GM12878 (cell line): ENCODE measurements around the gene AFMID. TPM values are rescaled to one million over a fixed set of nuclear protein-coding genes. Genes with fewer than 3 reads are reported as not detected.

Source experiments
- ATF7 ChIP-seq: fragments of 450-650 bp; IDR thresholded peaks from 2 replicates; pipeline ENCODE4 v1.6.1; 2016; ENCODE audit warnings: low read depth, mild to moderate bottlenecking
- CBFB ChIP-seq: IDR thresholded peaks from 2 replicates; pipeline ENCODE4 v1.6.1; 2016; ENCODE audit warnings: antibody characterized with exemption, low read depth
- CHD2 ChIP-seq: IDR thresholded peaks from 2 replicates; pipeline ENCODE4 v1.6.1; 2011; ENCODE audit warnings: low read depth, low read length, improper control_type of control experiment, borderline replicate concordance
- FOXM1 ChIP-seq: IDR thresholded peaks from 2 replicates; pipeline ENCODE4 v1.6.1; 2012; ENCODE audit warnings: low read depth, mild to moderate bottlenecking, inconsistent platforms, low read length, moderate library complexity
- GABPA ChIP-seq: IDR thresholded peaks from 2 replicates; pipeline ENCODE4 v1.6.1; 2014; ENCODE audit warnings: antibody characterized with exemption, low read depth, mild to moderate bottlenecking, inconsistent platforms
- IKZF2 ChIP-seq, 2 experiments: fragments of 450-650 bp; IDR thresholded peaks; 2 replicates each; pipeline ENCODE4 v1.6.1; 2017; ENCODE audit warnings: mild to moderate bottlenecking in 2 of 2, moderate library complexity in 2 of 2
- POU2F2 ChIP-seq: IDR thresholded peaks from 3 replicates; pipeline ENCODE4 v1.6.1; 2011; ENCODE audit warnings: low read depth, mild to moderate bottlenecking, low read length, borderline replicate concordance
- RB1 ChIP-seq: fragments of 450-650 bp; formaldehyde crosslinking; IDR thresholded peaks from 2 replicates; pipeline ENCODE4 v1.6.1; 2017; ENCODE audit warnings: mild to moderate bottlenecking, borderline replicate concordance
- RELA ChIP-seq: fragments of 450-650 bp; IDR thresholded peaks from 2 replicates; pipeline ENCODE4 v1.8.0; 2014; ENCODE audit warnings: borderline replicate concordance; ENCODE audit not compliant: partially characterized antibody
- RFX5 ChIP-seq: IDR thresholded peaks from 2 replicates; pipeline ENCODE4 v1.6.1; 2011; ENCODE audit warnings: low read depth, low read length, improper control_type of control experiment
- SUZ12 ChIP-seq: fragments of 200-600 bp; sonication (generic); IDR thresholded peaks from one replicate; pipeline ENCODE4 v1.6.1; 2018; ENCODE audit warnings: antibody characterized with exemption, mild to moderate bottlenecking; ENCODE audit not compliant: unreplicated experiment
- polyA plus RNA-seq, 11 experiments: library from polyadenylated mRNA; depleted of rRNA in 4 of 11; unstranded in 6 of 11; stranded (reverse) in 5 of 11; fragments of >200 nt; fragmentation: Nextera tagmentation in 4 of 11; fragmentation: Illumina TruSeq in 1 of 11; extraction: Ambion mirVana in 4 of 11; extraction: Trizol in 1 of 11; gene quantifications; 1 replicate in 1 of 11; 2 replicates in 10 of 11; pipeline versions ENCODE4 v1.2.1 to v1.2.3, GENCODE V29; 2011 to 2016; ENCODE audit warnings: inconsistent platforms in 2 of 11, missing spikeins in 2 of 11, low read depth in 1 of 11
- total RNA-seq, 4 experiments: library from RNA; depleted of rRNA in 3 of 4; stranded (reverse); fragments of >200 nt in 3 of 4; fragmentation: Illumina TruSeq in 1 of 4; extraction: Trizol in 1 of 4; gene quantifications; 2 replicates each; pipeline versions ENCODE4 v1.2.1 to v1.2.3, GENCODE V29; 2013 to 2021
- TF ChIP-seq, protein P1 (sequence below): fragments of 450-650 bp; IDR thresholded peaks from 2 replicates; pipeline ENCODE4 v1.6.1; 2018; ENCODE audit warnings: mild to moderate bottlenecking, low read depth, moderate library complexity; ENCODE audit not compliant: partially characterized antibody
- TF ChIP-seq, protein P2 (sequence below): fragments of 450-650 bp; IDR thresholded peaks from 2 replicates; pipeline ENCODE4 v1.6.1; 2017; ENCODE audit warnings: mild to moderate bottlenecking, low read depth, inconsistent platforms; ENCODE audit not compliant: poor library complexity, severe bottlenecking
- TF ChIP-seq, protein P3 (sequence below): IDR thresholded peaks from 2 replicates; pipeline ENCODE4 v1.6.1; 2012; ENCODE audit warnings: low read length, inconsistent platforms
- TF ChIP-seq, protein P4 (sequence below): IDR thresholded peaks from 2 replicates; pipeline ENCODE4 v1.6.1; 2012; ENCODE audit warnings: improper control_type of control experiment, low read depth, low read length; ENCODE audit not compliant: insufficient replicate concordance
- TF ChIP-seq, protein P5 (sequence below): fragments of 450-650 bp; IDR thresholded peaks from 2 replicates; pipeline ENCODE4 v1.6.1; 2016; ENCODE audit warnings: mild to moderate bottlenecking

AFMID gene
- total and polyA plus RNA-seq, 10 of the 15 experiments (the other 5 are each of a cell fraction or from before 2014, with no cell fraction given) = 36.1 to 98.8 (median 51.6) TPM

- TF ChIP-seq, protein P1, sequence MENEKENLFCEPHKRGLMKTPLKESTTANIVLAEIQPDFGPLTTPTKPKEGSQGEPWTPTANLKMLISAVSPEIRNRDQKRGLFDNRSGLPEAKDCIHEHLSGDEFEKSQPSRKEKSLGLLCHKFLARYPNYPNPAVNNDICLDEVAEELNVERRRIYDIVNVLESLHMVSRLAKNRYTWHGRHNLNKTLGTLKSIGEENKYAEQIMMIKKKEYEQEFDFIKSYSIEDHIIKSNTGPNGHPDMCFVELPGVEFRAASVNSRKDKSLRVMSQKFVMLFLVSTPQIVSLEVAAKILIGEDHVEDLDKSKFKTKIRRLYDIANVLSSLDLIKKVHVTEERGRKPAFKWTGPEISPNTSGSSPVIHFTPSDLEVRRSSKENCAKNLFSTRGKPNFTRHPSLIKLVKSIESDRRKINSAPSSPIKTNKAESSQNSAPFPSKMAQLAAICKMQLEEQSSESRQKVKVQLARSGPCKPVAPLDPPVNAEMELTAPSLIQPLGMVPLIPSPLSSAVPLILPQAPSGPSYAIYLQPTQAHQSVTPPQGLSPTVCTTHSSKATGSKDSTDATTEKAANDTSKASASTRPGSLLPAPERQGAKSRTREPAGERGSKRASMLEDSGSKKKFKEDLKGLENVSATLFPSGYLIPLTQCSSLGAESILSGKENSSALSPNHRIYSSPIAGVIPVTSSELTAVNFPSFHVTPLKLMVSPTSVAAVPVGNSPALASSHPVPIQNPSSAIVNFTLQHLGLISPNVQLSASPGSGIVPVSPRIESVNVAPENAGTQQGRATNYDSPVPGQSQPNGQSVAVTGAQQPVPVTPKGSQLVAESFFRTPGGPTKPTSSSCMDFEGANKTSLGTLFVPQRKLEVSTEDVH = peak; percentile 80
- peak; percentile 81 for TF ChIP-seq CHD2
- TF ChIP-seq POU2F2 = peak; percentile 70; the same call in 2 of the 3 replicates
- TF ChIP-seq, protein P2, sequence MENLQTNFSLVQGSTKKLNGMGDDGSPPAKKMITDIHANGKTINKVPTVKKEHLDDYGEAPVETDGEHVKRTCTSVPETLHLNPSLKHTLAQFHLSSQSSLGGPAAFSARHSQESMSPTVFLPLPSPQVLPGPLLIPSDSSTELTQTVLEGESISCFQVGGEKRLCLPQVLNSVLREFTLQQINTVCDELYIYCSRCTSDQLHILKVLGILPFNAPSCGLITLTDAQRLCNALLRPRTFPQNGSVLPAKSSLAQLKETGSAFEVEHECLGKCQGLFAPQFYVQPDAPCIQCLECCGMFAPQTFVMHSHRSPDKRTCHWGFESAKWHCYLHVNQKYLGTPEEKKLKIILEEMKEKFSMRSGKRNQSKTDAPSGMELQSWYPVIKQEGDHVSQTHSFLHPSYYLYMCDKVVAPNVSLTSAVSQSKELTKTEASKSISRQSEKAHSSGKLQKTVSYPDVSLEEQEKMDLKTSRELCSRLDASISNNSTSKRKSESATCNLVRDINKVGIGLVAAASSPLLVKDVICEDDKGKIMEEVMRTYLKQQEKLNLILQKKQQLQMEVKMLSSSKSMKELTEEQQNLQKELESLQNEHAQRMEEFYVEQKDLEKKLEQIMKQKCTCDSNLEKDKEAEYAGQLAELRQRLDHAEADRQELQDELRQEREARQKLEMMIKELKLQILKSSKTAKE = peak; percentile 82
- TF ChIP-seq FOXM1 = peak; percentile 72; the same call in 1 of the 2 replicates
- TF ChIP-seq, protein P3, sequence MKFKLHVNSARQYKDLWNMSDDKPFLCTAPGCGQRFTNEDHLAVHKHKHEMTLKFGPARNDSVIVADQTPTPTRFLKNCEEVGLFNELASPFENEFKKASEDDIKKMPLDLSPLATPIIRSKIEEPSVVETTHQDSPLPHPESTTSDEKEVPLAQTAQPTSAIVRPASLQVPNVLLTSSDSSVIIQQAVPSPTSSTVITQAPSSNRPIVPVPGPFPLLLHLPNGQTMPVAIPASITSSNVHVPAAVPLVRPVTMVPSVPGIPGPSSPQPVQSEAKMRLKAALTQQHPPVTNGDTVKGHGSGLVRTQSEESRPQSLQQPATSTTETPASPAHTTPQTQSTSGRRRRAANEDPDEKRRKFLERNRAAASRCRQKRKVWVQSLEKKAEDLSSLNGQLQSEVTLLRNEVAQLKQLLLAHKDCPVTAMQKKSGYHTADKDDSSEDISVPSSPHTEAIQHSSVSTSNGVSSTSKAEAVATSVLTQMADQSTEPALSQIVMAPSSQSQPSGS = no peak; the same call in 1 of the 2 replicates
- TF ChIP-seq, protein P4, sequence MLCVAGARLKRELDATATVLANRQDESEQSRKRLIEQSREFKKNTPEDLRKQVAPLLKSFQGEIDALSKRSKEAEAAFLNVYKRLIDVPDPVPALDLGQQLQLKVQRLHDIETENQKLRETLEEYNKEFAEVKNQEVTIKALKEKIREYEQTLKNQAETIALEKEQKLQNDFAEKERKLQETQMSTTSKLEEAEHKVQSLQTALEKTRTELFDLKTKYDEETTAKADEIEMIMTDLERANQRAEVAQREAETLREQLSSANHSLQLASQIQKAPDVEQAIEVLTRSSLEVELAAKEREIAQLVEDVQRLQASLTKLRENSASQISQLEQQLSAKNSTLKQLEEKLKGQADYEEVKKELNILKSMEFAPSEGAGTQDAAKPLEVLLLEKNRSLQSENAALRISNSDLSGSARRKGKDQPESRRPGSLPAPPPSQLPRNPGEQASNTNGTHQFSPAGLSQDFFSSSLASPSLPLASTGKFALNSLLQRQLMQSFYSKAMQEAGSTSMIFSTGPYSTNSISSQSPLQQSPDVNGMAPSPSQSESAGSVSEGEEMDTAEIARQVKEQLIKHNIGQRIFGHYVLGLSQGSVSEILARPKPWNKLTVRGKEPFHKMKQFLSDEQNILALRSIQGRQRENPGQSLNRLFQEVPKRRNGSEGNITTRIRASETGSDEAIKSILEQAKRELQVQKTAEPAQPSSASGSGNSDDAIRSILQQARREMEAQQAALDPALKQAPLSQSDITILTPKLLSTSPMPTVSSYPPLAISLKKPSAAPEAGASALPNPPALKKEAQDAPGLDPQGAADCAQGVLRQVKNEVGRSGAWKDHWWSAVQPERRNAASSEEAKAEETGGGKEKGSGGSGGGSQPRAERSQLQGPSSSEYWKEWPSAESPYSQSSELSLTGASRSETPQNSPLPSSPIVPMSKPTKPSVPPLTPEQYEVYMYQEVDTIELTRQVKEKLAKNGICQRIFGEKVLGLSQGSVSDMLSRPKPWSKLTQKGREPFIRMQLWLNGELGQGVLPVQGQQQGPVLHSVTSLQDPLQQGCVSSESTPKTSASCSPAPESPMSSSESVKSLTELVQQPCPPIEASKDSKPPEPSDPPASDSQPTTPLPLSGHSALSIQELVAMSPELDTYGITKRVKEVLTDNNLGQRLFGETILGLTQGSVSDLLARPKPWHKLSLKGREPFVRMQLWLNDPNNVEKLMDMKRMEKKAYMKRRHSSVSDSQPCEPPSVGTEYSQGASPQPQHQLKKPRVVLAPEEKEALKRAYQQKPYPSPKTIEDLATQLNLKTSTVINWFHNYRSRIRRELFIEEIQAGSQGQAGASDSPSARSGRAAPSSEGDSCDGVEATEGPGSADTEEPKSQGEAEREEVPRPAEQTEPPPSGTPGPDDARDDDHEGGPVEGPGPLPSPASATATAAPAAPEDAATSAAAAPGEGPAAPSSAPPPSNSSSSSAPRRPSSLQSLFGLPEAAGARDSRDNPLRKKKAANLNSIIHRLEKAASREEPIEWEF = peak; percentile 20
- TF ChIP-seq RELA = peak; percentile 86
- TF ChIP-seq CBFB = no peak
- TF ChIP-seq, protein P5, sequence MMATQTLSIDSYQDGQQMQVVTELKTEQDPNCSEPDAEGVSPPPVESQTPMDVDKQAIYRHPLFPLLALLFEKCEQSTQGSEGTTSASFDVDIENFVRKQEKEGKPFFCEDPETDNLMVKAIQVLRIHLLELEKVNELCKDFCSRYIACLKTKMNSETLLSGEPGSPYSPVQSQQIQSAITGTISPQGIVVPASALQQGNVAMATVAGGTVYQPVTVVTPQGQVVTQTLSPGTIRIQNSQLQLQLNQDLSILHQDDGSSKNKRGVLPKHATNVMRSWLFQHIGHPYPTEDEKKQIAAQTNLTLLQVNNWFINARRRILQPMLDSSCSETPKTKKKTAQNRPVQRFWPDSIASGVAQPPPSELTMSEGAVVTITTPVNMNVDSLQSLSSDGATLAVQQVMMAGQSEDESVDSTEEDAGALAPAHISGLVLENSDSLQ = no peak
- TF ChIP-seq GABPA = no peak
- no peak for TF ChIP-seq SUZ12
- no peak; the same call in 1 of the 2 replicates for TF ChIP-seq RB1
- peak; percentile 78 to 83; a peak in 3 of 4 replicates for TF ChIP-seq IKZF2 (IDR thresholded peaks at IDR 0.05)
- peak; percentile 73; the same call in 1 of the 2 replicates for TF ChIP-seq RFX5
- TF ChIP-seq ATF7 = peak; percentile 98
Measured at GRCh38 chr17:78147315-78147998, 39.7 kb upstream of the AFMID start (continued).
